HG03060 (cell line): Measurements from ENCODE around the gene OR52E8.

ENCODE experiments used
- ATAC-seq: cut with Tn5 transposase; IDR thresholded peaks from one replicate; pipeline ENCODE4 v1.9.1; 2021; ENCODE audit warnings: low read depth, moderate number of reproducible peaks; ENCODE audit not compliant: unreplicated experiment

Gene OR52E8

GRCh38 chr11:5857590-5857989, at the start of gene OR52E8:
Gene OR52E8, minus strand, starts transcription at chr11:5857690. Its CDS starts 0 bp downstream, at chr11:5857690.
- no peak for ATAC-seq

- no peak for ATAC-seq
Measured at GRCh38 chr11:5899534-5899933, 42.0 kb upstream of the OR52E8 start.

GRCh38 chr11:5892908-5893307, 35.4 kb upstream of the OR52E8 start, which contains the start of gene OR52E5:
Gene OR52E5, plus strand, starts transcription at chr11:5893208. Its CDS starts 7,569 bp downstream, at chr11:5900777.
- no peak for ATAC-seq

GRCh38 chr11:5891216-5891800, 33.8 kb upstream of the OR52E8 start:
- ATAC-seq = no peak

GRCh38 chr11:5887661-5888060, 30.2 kb upstream of the OR52E8 start:
- ATAC-seq = no peak

- ATAC-seq = no peak
Measured at GRCh38 chr11:5887172-5887571, 29.7 kb upstream of the OR52E8 start.

- no peak for ATAC-seq
Measured at GRCh38 chr11:5881756-5882155, 24.3 kb upstream of the OR52E8 start.

GRCh38 chr11:5880329-5880728, 22.8 kb upstream of the OR52E8 start, which contains the start of gene OR52E4:
Gene OR52E4, plus strand, starts transcription at chr11:5880629. Its CDS starts 3,664 bp downstream, at chr11:5884293.
- ATAC-seq = no peak

- ATAC-seq = no peak
Measured at GRCh38 chr11:5878564-5878963, 21.1 kb upstream of the OR52E8 start.

GRCh38 chr11:5865826-5866225, 8.3 kb upstream of the OR52E8 start:
- no peak for ATAC-seq

- no peak for ATAC-seq
Measured at GRCh38 chr11:5851002-5851401, 6.5 kb downstream of the OR52E8 start.

GRCh38 chr11:5847711-5848110, 9.8 kb downstream of the OR52E8 start:
- ATAC-seq = no peak

- ATAC-seq = no peak
Measured at GRCh38 chr11:5846701-5847100, 10.8 kb downstream of the OR52E8 start.

GRCh38 chr11:5841797-5842196, 15.7 kb downstream of the OR52E8 start, which contains the start of gene OR52E6:
Gene OR52E6, minus strand, starts transcription at chr11:5841897. Its CDS starts 0 bp downstream, at chr11:5841897.
- no peak for ATAC-seq

GRCh38 chr11:5837695-5838094, 19.8 kb downstream of the OR52E8 start:
- no peak for ATAC-seq

GRCh38 chr11:5833446-5833845, 24.0 kb downstream of the OR52E8 start:
- ATAC-seq = no peak

- ATAC-seq = no peak
Measured at GRCh38 chr11:5831196-5831829, 26.2 kb downstream of the OR52E8 start.

- ATAC-seq = no peak
Measured at GRCh38 chr11:5818245-5818886, 39.1 kb downstream of the OR52E8 start.

GRCh38 chr11:5815534-5815933, 42.0 kb downstream of the OR52E8 start:
- ATAC-seq = peak; percentile 37

GRCh38 chr11:5809905-5810795, 47.3 kb downstream of the OR52E8 start:
- no peak for ATAC-seq

GRCh38 chr11:5809122-5809519, 48.4 kb downstream of the OR52E8 start:
- ATAC-seq = peak; percentile 17
